SK-N-SH treated with all-trans-retinoic acid at 6 μM for 48 hours (cell line): ENCODE data around the gene ECM1.

Source experiments
- CSDC2 ChIP-seq: fragments of 250-450 bp; sonication (Bioruptor Pico); IDR thresholded peaks from 2 replicates; pipeline ENCODE4 v1.5.0; 2020; ENCODE audit warnings: mild to moderate bottlenecking, moderate library complexity
- POU6F1 ChIP-seq: fragments of 250-450 bp; sonication (Bioruptor Pico); IDR thresholded peaks from 2 replicates; pipeline ENCODE4 v1.8.0; 2021; ENCODE audit warnings: low read depth, mild to moderate bottlenecking, moderate library complexity, borderline replicate concordance
- ZC3H10 ChIP-seq: fragments of 250-450 bp; sonication (Bioruptor Pico); IDR thresholded peaks from 2 replicates; pipeline ENCODE4 v1.5.1; 2021; ENCODE audit warnings: mild to moderate bottlenecking, moderate library complexity
- ZFP30 ChIP-seq: fragments of 450-650 bp; formaldehyde crosslinking; IDR thresholded peaks from 2 replicates; pipeline ENCODE4 v1.5.0; 2022; ENCODE audit warnings: mild to moderate bottlenecking, moderate library complexity
- ZNF70 ChIP-seq: fragments of 450-650 bp; formaldehyde crosslinking; IDR thresholded peaks from 2 replicates; pipeline ENCODE4 v1.5.0; 2020; ENCODE audit warnings: mild to moderate bottlenecking, moderate library complexity
- ZNF8 ChIP-seq: fragments of 450-650 bp; formaldehyde crosslinking; IDR thresholded peaks from 2 replicates; pipeline ENCODE4 v1.5.0; 2020; ENCODE audit warnings: mild to moderate bottlenecking, moderate library complexity
- TF ChIP-seq, protein P1 (sequence below): fragments of 250-450 bp; sonication (Bioruptor Pico); IDR thresholded peaks from 2 replicates; pipeline ENCODE4 v1.5.1; 2020; ENCODE audit warnings: low read depth, mild to moderate bottlenecking, moderate library complexity

- no peak for TF ChIP-seq ZNF8 (CRISPR knock-in tag)
- TF ChIP-seq, protein P1, sequence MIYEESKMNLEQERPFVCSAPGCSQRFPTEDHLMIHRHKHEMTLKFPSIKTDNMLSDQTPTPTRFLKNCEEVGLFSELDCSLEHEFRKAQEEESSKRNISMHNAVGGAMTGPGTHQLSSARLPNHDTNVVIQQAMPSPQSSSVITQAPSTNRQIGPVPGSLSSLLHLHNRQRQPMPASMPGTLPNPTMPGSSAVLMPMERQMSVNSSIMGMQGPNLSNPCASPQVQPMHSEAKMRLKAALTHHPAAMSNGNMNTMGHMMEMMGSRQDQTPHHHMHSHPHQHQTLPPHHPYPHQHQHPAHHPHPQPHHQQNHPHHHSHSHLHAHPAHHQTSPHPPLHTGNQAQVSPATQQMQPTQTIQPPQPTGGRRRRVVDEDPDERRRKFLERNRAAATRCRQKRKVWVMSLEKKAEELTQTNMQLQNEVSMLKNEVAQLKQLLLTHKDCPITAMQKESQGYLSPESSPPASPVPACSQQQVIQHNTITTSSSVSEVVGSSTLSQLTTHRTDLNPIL (CRISPR knock-in tag) = no peak
- TF ChIP-seq ZC3H10 (CRISPR knock-in tag) = no peak
- no peak for TF ChIP-seq POU6F1
- TF ChIP-seq ZFP30 (CRISPR knock-in tag) = no peak
- no peak for TF ChIP-seq ZNF70 (CRISPR knock-in tag)
- TF ChIP-seq CSDC2 = no peak
These were observed 49.2 kb downstream of the ECM1 start for GRCh38 chr1:150557065-150557600.
